Sigmoid colon (tissue), 7 donors: ENCODE data around the gene CTIF. TPM values are rescaled to one million over a fixed set of nuclear protein-coding genes. Genes with fewer than 3 reads are reported as not detected.

Source experiments
- DNase-seq: peaks from one replicate; pipeline ENCODE4 v3.0.0-alpha.2; 2019
- H3K27ac ChIP-seq, 4 donors: fragments of 200-600 bp; sonication (generic); one replicate each; pipeline ENCODE4 v1.5.1; 2016 to 2019; ENCODE audit warnings: mild to moderate bottlenecking in 1 of 4
- H3K27me3 ChIP-seq, 3 donors: fragments of 200-600 bp; sonication (generic); one replicate each; pipeline ENCODE4 v1.5.1; 2019; ENCODE audit warnings: mild to moderate bottlenecking in 1 of 3
- H3K36me3 ChIP-seq, 4 donors: fragments of 200-600 bp; sonication (generic); one replicate each; pipeline ENCODE4 v1.5.1; 2016 to 2019
- H3K4me1 ChIP-seq, 4 donors: fragments of 200-600 bp; sonication (generic); one replicate each; pipeline ENCODE4 v1.5.1; 2017 to 2019
- H3K4me3 ChIP-seq, 4 donors: fragments of 200-600 bp; sonication (generic); one replicate each; pipeline ENCODE4 v1.5.1; 2017 to 2019; ENCODE audit warnings: mild to moderate bottlenecking in 2 of 4, moderate library complexity in 1 of 4
- H3K9me3 ChIP-seq, 4 donors: fragments of 200-600 bp in 3 of 4; sonication (generic) in 3 of 4; one replicate each; pipeline versions ENCODE4 v1.5.1 to v1.6.1; 2013 to 2019
- EP300 ChIP-seq, 4 donors: sonication (generic); formaldehyde crosslinking; IDR thresholded peaks; one replicate each; pipeline ENCODE4 v1.6.1; 2017; ENCODE audit warnings: antibody characterized with exemption in 4 of 4
- POLR2A ChIP-seq, 2 donors: fragments of 450-650 bp; IDR thresholded peaks; one replicate each; pipeline ENCODE4 v1.6.1; 2016; ENCODE audit warnings: antibody characterized with exemption in 2 of 2, mild to moderate bottlenecking in 2 of 2, moderate library complexity in 2 of 2
- POLR2AphosphoS5 ChIP-seq, 4 donors: sonication (generic); formaldehyde crosslinking; IDR thresholded peaks; one replicate each; pipeline ENCODE4 v1.6.1; 2017; ENCODE audit warnings: antibody characterized with exemption in 4 of 4
- WGBS, 2 donors: extraction: QIAGEN DNeasy Blood & Tissue Kit; methylation state at CpG; one replicate each; pipeline ENCODE4 v1.1.7; 2013; 5-methylcytosine and 5-hydroxymethylcytosine counted together
- intact Hi-C: fragments of 100-400 bp; cut with DNase I; formaldehyde crosslinking; loops from one replicate; pipeline ENCODE4 v1.15.1; 2023
- polyA plus RNA-seq, 3 donors: library from polyadenylated mRNA; stranded (reverse); fragments of 200-250 nt; gene quantifications; one replicate each; pipeline ENCODE4 v1.2.3, GENCODE V29; 2013
- total RNA-seq, 4 donors: library from RNA; depleted of rRNA; stranded (reverse); fragments of >200 nt; gene quantifications; one replicate each; pipeline ENCODE4 v1.1.0, GENCODE V29; 2016
- TF ChIP-seq, protein P1 (sequence below), 4 experiments: fragments of 450-650 bp in 3 of 4; fragments of 200-600 bp in 1 of 4; IDR thresholded peaks; one replicate each; pipeline ENCODE4 v1.5.1; 2016 to 2019; ENCODE audit warnings: antibody characterized with exemption in 4 of 4, mild to moderate bottlenecking in 3 of 4, moderate library complexity in 2 of 4
- donor health status: healthy with polysubstance abuse.
- donor health status: Bipolar disorder and iron deficiency.
- donor health status: healthy.

CTIF gene
- total and polyA plus RNA-seq, 7 donors: 3.6 to 65.9 (median 22.5) TPM

DNA sequence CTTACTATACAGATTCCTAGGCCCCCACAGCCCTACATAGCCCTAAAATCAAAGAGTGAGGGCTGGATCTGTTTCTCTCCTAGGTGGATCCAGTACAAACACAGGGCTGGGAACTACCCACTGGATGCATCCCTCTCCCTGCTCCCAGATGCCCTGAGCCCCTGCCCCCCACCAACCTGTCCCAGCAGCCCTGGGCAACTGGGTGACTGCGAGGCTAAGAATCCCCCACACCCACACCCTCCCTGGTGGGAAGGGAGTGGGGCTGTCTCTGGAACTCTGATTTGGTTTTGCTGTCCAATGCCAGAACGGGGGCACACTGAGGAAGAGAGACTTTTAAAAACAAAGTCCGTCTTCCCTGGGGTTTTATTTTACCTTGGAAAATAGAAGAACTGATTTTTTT lies 298.8 kb downstream of the CTIF start:
- TF ChIP-seq POLR2AphosphoS5 (IDR thresholded peaks at IDR 0.05) (no peak), EP300 (IDR thresholded peaks at IDR 0.05) (no peak), POLR2A (IDR thresholded peaks at IDR 0.05) (no peak)
- TF ChIP-seq, protein P1, sequence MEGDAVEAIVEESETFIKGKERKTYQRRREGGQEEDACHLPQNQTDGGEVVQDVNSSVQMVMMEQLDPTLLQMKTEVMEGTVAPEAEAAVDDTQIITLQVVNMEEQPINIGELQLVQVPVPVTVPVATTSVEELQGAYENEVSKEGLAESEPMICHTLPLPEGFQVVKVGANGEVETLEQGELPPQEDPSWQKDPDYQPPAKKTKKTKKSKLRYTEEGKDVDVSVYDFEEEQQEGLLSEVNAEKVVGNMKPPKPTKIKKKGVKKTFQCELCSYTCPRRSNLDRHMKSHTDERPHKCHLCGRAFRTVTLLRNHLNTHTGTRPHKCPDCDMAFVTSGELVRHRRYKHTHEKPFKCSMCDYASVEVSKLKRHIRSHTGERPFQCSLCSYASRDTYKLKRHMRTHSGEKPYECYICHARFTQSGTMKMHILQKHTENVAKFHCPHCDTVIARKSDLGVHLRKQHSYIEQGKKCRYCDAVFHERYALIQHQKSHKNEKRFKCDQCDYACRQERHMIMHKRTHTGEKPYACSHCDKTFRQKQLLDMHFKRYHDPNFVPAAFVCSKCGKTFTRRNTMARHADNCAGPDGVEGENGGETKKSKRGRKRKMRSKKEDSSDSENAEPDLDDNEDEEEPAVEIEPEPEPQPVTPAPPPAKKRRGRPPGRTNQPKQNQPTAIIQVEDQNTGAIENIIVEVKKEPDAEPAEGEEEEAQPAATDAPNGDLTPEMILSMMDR (IDR thresholded peaks at IDR 0.05): no peak
- Histone ChIP-seq H3K4me1 (peaks cover 0 to 49% (median 8%) of the 10 kb centered on the region in 4 donors), H3K27me3 (no peaks in the 10 kb centered on the region), H3K4me3 (no peak overlapping the region), H3K9me3 (no peaks in the 10 kb centered on the region), H3K36me3 (no peaks in the 10 kb centered on the region), H3K27ac (no peak overlapping the region)
- intact Hi-C loops: no loop called here
- 94 to 95% methylated on average over 3 of the region's 3 CpGs for WGBS, 2 donors
- DNase-seq: peak; percentile 45

DNA sequence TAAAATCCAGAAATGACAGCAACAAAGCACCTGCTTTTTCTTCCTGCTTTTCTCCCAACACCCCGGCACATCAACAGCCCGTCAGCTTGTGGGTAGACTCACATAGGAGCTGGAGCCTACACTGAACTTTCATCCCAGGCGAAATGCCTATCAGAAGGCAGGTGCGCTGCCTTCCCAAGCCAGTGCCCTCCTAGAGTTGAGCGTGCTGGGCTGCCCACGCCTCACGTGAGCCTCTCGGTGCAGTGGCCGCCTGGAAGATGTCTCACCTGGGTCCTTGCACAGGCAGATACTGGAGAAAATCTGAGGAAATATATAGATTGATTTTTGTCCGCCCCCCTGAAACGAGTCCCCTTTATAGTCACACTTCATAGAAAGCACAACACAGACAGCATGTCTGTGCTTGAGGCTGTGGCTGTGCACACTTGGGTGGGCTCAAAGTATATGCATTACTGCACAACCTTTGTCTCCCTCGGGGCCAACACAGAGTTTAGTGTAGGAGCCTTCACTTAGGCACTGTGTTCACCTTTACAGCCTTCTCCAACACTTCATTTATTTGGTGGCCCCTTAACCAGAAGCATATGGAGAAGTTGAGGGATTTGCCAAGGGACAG lies 299.4 kb downstream of the CTIF start:
- Histone ChIP-seq H3K9me3 (no peaks in the 10 kb centered on the region), H3K27me3 (no peaks in the 10 kb centered on the region), H3K4me1 (peaks cover 0 to 43% (median 8%) of the 10 kb centered on the region in 4 donors), H3K4me3 (no peak overlapping the region), H3K36me3 (no peaks in the 10 kb centered on the region), H3K27ac (no peak overlapping the region)
- TF ChIP-seq, protein P1 (IDR thresholded peaks at IDR 0.05): no peak
- TF ChIP-seq POLR2A (IDR thresholded peaks at IDR 0.05) (no peak), POLR2AphosphoS5 (IDR thresholded peaks at IDR 0.05) (no peak), EP300 (IDR thresholded peaks at IDR 0.05) (no peak)
- WGBS, 2 donors: 92 to 94% methylated on average over 12 of the region's 12 CpGs
- intact Hi-C loops: no loop called here
- DNase-seq: no peak

DNA sequence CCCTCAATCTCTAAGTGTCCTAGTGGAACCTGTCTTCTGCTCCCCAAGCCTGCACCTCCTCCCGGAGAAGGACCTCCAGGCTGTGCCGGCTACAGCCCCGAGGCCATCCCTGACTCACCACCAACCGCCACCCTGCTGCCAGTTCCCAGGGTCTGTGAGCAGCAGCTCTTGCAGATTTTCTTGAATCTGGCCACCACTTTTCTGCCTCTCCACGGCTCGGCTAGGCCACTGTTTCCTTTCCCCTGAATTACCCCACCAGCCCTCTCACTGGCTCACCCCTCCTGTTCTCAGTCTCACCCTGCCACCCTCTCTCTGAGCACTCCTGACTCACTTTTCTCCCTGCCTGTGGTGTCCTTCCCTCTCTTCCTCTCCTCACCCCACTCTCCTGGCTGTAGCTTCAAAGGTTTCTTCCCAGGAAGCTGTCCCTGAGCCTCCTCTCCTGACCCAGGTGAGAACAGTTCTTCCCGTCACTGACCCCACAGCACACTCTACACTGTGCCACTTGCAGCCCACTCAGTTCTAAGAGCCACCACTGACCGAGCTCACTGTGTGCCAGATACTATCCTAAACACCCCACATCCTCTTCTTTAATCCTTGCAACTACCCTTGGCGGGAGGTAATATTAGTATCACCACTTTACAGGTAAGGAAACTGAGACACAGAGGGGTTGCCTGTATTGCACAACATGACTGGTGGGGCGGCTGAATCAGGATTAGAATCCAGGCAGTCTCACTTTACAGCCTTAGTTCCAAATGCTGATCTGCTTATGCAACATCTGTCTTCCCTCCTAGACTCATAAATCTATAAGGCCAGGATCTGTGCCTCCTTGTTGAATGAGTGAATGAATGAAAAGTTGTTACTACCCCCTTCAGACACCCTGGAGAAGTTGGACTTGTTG lies 300.3 kb downstream of the CTIF start:
- Histone ChIP-seq H3K4me1 (peaks cover 0 to 35% (median 6%) of the 10 kb centered on the region in 4 donors), H3K4me3 (no peak overlapping the region), H3K9me3 (no peaks in the 10 kb centered on the region), H3K36me3 (no peaks in the 10 kb centered on the region), H3K27ac (no peak overlapping the region), H3K27me3 (no peaks in the 10 kb centered on the region)
- TF ChIP-seq EP300 (IDR thresholded peaks at IDR 0.05) (no peak), POLR2A (IDR thresholded peaks at IDR 0.05) (no peak), POLR2AphosphoS5 (IDR thresholded peaks at IDR 0.05) (no peak)
- TF ChIP-seq, protein P1 (IDR thresholded peaks at IDR 0.05): no peak
- intact Hi-C loops: no loop called here
- WGBS, 2 donors: 78 to 86% methylated on average over 10 of the region's 10 CpGs
- no peak for DNase-seq

DNA sequence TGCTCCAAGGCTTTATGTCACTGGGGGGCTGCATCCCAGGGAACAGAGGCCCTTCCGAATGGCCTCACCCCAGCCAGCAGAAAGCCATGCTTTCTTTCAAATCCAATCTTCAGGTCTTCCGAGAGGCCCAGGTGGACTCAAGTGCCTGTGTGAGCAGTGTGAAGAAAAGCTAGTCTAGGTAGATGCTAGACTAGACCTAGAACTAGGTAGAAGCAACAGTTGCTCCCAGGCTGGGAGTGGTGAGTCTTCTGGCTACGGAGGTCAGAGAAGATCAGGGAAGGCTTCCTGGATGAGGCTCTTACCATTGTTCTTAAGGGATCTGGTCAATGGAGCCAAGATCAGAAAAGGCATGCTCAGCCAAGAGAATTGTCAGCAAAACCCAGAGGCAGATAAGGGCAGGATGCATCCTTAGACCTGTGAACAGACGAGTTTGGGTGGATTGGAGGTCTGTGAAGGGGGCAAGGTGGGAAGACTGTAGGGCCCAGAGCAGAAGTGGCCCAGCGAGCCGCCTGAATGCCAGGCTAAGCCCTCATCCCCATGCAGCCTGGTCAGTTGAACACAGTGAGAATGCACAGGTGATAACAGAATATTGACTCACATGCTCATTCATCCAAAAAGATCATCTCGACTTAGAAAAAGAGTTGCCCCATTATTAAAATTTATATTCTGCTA lies 301.1 kb downstream of the CTIF start:
- Histone ChIP-seq H3K4me1 (peaks cover 0 to 33% (median 6%) of the 10 kb centered on the region in 4 donors), H3K27ac (no peak overlapping the region), H3K9me3 (no peaks in the 10 kb centered on the region), H3K4me3 (no peak overlapping the region), H3K36me3 (no peaks in the 10 kb centered on the region), H3K27me3 (no peaks in the 10 kb centered on the region)
- intact Hi-C loops: no loop called here
- TF ChIP-seq, protein P1 (IDR thresholded peaks at IDR 0.05): no peak
- no peak for TF ChIP-seq POLR2A (IDR thresholded peaks at IDR 0.05)
- TF ChIP-seq POLR2AphosphoS5 (IDR thresholded peaks at IDR 0.05): no peak
- 82 to 87% methylated on average over 7 of the region's 7 CpGs for WGBS, 2 donors
- no peak for DNase-seq
